AG04450 (cell line): ENCODE measurements around the gene VMP1. TPM values are rescaled to one million over a fixed set of nuclear protein-coding genes. Genes with fewer than 3 reads are reported as not detected.

Experiments used
- CTCF ChIA-PET: fragments of 300-600, 350-600 bp; formaldehyde crosslinking; extraction: SDS; loops from one replicate; lab custom pipeline; 2022; ENCODE audit warnings: antibody characterized with exemption, inconsistent platforms; lab: Charles Lee
- POLR2A ChIA-PET: fragments of 350-600 bp; formaldehyde crosslinking; extraction: SDS; loops from one replicate; lab custom pipeline; 2021; ENCODE audit warnings: antibody characterized with exemption, inconsistent platforms; lab: Yijun Ruan, JAX
- DNase-seq: peaks from one replicate; pipeline ENCODE4 v3.0.0-alpha.2; 2011; ENCODE audit warnings: low read depth, low spot score
- H3K27ac ChIP-seq: one replicate; pipeline ENCODE4 v1.5.1; 2012; ENCODE audit warnings: low read depth, low read length, control low read depth
- H3K27me3 ChIP-seq: one replicate; pipeline ENCODE4 v1.6.0; 2012; ENCODE audit warnings: low read length; ENCODE audit not compliant: control insufficient read depth, insufficient read depth
- H3K4me3 ChIP-seq: 2 replicates; pipeline ENCODE4 v1.5.1; 2011; ENCODE audit warnings: mild to moderate bottlenecking, low read depth, low read length, control low read depth
- H3K9me3 ChIP-seq: 2 replicates; pipeline ENCODE4 v1.5.1; 2012; ENCODE audit warnings: low read length; ENCODE audit not compliant: control insufficient read depth, insufficient read depth
- polyA plus RNA-seq: library from polyadenylated mRNA; depleted of rRNA; stranded (reverse); fragments of >200 nt; gene quantifications from 2 replicates; pipeline ENCODE4 v1.2.3, GENCODE V29; 2011
- TF ChIP-seq, protein P1 (sequence below): IDR thresholded peaks from 2 replicates; pipeline ENCODE4 v1.5.1; 2011; ENCODE audit warnings: low read depth, low read length, control low read depth, inconsistent platforms

Gene VMP1
- polyA plus RNA-seq, 1 experiment, result 196 TPM

DNA sequence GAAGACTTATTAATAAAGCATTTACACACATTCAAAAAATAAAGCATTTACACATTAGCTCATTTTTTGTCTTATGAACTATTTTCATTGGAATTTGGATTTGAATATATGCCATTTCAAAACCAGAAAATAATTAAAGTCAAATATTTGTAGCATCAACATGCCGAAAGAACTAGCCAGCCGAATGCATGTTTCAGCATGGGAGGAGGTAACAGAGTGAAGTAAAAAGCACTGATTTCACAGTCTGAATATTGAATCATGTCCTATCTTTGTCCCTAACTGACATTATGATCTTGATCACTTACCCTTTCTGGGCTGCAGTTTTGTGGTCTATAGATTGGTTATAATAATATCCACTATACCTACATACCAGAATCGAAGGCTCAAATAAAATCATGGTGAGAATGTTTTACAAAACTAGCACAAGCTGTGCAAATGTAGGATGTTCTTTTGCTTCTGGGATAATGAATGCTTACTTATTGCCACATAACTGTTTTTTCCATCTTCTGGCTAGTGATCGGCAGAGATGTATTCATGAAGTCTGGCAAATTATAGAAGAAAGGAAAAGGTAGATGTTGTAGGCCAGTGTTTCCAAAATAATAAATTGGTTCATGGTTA is 100.5 kb downstream of the VMP1 start:
- no peak for DNase-seq
- ChIA-PET POLR2A (interaction anchor here (0.9 kb wide), 1 partner anchor 30 kb away, joined by 4 read pairs; no protein-coding TSS in a partner anchor), CTCF (interaction anchor here (0.6 to 1.1 kb wide), 2 partner anchors 9 to 54 kb away, joined by 3 read pairs; no protein-coding TSS in a partner anchor)
- Histone ChIP-seq H3K27me3 (no peaks in the 10 kb centered on the region), H3K27ac (no peak overlapping the region), H3K4me3 (no peak overlapping the region), H3K9me3 (no peaks in the 10 kb centered on the region)
- TF ChIP-seq, protein P1, sequence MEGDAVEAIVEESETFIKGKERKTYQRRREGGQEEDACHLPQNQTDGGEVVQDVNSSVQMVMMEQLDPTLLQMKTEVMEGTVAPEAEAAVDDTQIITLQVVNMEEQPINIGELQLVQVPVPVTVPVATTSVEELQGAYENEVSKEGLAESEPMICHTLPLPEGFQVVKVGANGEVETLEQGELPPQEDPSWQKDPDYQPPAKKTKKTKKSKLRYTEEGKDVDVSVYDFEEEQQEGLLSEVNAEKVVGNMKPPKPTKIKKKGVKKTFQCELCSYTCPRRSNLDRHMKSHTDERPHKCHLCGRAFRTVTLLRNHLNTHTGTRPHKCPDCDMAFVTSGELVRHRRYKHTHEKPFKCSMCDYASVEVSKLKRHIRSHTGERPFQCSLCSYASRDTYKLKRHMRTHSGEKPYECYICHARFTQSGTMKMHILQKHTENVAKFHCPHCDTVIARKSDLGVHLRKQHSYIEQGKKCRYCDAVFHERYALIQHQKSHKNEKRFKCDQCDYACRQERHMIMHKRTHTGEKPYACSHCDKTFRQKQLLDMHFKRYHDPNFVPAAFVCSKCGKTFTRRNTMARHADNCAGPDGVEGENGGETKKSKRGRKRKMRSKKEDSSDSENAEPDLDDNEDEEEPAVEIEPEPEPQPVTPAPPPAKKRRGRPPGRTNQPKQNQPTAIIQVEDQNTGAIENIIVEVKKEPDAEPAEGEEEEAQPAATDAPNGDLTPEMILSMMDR, result no peak

DNA sequence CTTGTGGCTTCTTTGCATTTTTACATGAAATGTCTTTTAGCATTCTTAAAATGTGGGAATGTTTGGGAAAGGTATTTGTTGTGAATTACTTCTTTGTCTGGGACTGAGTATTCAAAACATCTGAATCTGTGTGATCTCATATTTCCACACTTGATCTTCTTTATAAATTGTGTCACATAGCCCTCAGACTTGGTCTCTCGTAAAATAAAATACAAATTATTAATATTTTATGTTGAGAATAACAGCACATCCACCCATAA is 103.4 kb downstream of the VMP1 start:
- CTCF ChIA-PET, result no interaction called here
- TF ChIP-seq, protein P1, result no peak
- no peak overlapping the region for H3K4me3 ChIP-seq
- no peak overlapping the region for H3K27ac ChIP-seq
- DNase-seq, result no peak
- POLR2A ChIA-PET, result no interaction called here
- no peaks in the 10 kb centered on the region for H3K27me3 ChIP-seq
- no peaks in the 10 kb centered on the region for H3K9me3 ChIP-seq

DNA sequence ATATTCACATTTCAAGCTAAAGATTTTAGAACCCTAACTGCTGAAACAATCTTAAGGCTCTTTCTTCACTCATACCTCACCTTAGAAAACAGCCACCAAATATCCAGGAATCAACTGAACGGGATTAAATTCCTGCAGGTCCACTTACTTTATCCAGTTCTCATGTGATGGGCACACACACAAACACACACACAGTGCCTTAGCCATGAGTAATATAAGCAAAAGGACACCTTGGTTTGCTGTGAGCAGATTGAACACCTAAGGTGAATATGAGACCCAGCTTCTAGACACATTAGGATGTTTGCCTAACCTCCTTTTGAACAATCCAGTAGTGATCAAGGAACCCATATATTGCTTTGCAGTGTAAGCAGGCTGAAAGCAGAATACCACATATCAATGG is 103.8 kb downstream of the VMP1 start:
- no peaks in the 10 kb centered on the region for H3K27me3 ChIP-seq
- TF ChIP-seq, protein P1, result no peak
- ChIA-PET CTCF (interaction anchor here (0.9 kb wide), 1 partner anchor 17 kb away, joined by 3 read pairs; no protein-coding TSS in a partner anchor), POLR2A (no interaction called here)
- no peak for DNase-seq
- no peaks in the 10 kb centered on the region for H3K9me3 ChIP-seq
- H3K27ac ChIP-seq, result no peak overlapping the region
- H3K4me3 ChIP-seq, result no peak overlapping the region

DNA sequence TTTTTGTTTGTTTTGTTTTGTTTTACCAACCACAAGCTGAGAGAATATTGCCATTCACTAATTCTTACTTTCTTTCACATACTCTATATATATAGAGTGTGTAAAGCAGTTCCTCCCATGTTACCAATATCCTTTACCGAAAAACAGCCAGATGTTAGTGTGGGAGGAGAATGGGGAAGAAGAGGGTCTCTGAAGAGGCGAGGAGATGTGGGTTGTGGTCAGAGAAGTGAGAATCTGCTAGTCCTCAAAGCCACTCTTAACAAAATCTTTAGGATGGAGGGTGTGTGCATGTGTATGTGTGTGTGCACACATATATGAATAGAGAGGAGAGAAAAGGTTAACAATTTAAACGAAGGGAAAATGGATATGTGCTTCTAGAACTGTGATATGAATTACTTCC is 104.7 kb downstream of the VMP1 start:
- no peaks in the 10 kb centered on the region for H3K27me3 ChIP-seq
- H3K9me3 ChIP-seq, result no peaks in the 10 kb centered on the region
- TF ChIP-seq, protein P1, result no peak
- CTCF ChIA-PET, result interaction anchor here (0.9 kb wide), 1 partner anchor 16 kb away, joined by 3 read pairs; no protein-coding TSS in a partner anchor
- H3K27ac ChIP-seq, result no peak overlapping the region
- DNase-seq, result no peak
- POLR2A ChIA-PET, result no interaction called here
- no peak overlapping the region for H3K4me3 ChIP-seq

DNA sequence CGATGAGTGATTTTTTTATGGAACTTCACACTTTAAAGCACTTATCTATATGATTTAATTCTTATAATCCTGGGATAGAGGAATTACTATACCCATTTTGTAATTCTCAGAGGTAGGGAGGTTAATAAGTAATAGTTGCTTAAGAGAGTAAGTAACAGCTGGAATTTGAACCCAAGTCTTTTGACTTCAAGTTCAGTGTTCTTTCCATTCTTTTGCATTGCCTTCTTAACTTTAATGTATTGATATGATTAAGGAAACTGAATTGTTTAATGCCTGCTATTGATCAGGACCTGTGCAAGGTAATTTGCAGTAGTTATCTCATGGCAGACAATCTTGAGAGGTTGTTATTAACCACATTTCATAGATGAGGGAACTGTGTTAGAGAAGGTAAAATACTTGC is 106.8 kb downstream of the VMP1 start:
- no peak overlapping the region for H3K27ac ChIP-seq
- H3K9me3 ChIP-seq, result no peaks in the 10 kb centered on the region
- ChIA-PET CTCF (no interaction called here), POLR2A (interaction anchor here (0.6 to 1.4 kb wide), 3 partner anchors 23 to 625 kb away, joined by 3 to 5 read pairs (median 4); no protein-coding TSS in a partner anchor)
- no peaks in the 10 kb centered on the region for H3K27me3 ChIP-seq
- DNase-seq, result no peak
- TF ChIP-seq, protein P1, result no peak
- H3K4me3 ChIP-seq, result no peak overlapping the region
